ENCODE results near the gene CDC14A.
"Not testable (repeated sequence)": the region's sequence is repeated elsewhere in the genome, so short reads cannot be mapped to it uniquely, and the experiment has no call there.

DNA sequence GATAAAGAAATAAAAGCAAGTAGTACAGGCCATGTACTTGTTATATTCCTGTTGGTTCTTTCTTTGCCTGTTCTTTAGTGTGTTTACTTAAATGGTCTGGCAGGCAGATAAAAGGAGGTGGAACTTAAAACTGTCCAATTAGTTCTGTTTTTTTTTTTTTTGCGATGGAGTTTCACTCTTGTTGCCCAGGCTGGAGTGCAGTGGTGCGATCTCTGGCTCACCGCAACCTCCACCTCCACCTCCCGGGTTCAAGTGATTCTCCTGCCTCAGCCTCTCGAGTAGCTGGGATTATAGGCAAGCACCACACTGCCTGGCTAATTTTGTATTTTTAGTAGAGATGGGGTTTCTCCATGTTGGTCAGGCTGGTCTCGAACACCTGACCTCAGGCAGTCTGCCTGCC, 24.6 kb downstream of the CDC14A start:
- not testable (repeated sequence) for TF ChIP-seq TAF1 (IDR thresholded peaks at IDR 0.05; ENCODE audit: low read depth, low read length); SIRT6 (IDR thresholded peaks at IDR 0.05; ENCODE audit: low read length); CTCF (IDR thresholded peaks at IDR 0.05; ENCODE audit: control extremely low read depth in 1 of 3, insufficient read depth in 1 of 3, low read depth in 1 of 3, low read length in 3 of 3); POLR2A (IDR thresholded peaks at IDR 0.05; ENCODE audit: control extremely low read depth in 1 of 2, low read depth in 2 of 2, low read length in 2 of 2); ASH2L (IDR thresholded peaks at IDR 0.05; ENCODE audit: low read length); POLR2AphosphoS5 (IDR thresholded peaks at IDR 0.05; ENCODE audit: low read depth, low read length); NRF1 (IDR thresholded peaks at IDR 0.05; ENCODE audit: low read depth, low read length); EP300 (IDR thresholded peaks at IDR 0.05; ENCODE audit: borderline replicate concordance in 1 of 2, low read depth in 2 of 2, low read length in 2 of 2); RAD21 (IDR thresholded peaks at IDR 0.05 in 1 of 2, conservative IDR thresholded peaks at IDR 0.05 in 1 of 2; ENCODE audit: low read depth in 2 of 2, low read length in 2 of 2); EGR1 (IDR thresholded peaks at IDR 0.05; ENCODE audit: borderline replicate concordance, low read depth, low read length)

Measured in H1 (cell line).